ENCODE results near the gene FGD5.

- TF ChIP-seq POLR2A (IDR thresholded peaks at IDR 0.05) (no peak), CTCF (IDR thresholded peaks at IDR 0.05) (no peak)
Observed at GRCh38 chr3:14810801-14811661, 7.7 kb upstream of the FGD5 start.
